EH (cell line): ENCODE measurements around the gene STK17A.
A peak's percentile ranks its signal among the peaks of the same experiment; 100 is the strongest.

Experiments
- DNase-seq: peaks from one replicate; pipeline ENCODE4 v3.0.0-alpha.2; 2015; ENCODE audit warnings: low read depth

Gene STK17A

DNA sequence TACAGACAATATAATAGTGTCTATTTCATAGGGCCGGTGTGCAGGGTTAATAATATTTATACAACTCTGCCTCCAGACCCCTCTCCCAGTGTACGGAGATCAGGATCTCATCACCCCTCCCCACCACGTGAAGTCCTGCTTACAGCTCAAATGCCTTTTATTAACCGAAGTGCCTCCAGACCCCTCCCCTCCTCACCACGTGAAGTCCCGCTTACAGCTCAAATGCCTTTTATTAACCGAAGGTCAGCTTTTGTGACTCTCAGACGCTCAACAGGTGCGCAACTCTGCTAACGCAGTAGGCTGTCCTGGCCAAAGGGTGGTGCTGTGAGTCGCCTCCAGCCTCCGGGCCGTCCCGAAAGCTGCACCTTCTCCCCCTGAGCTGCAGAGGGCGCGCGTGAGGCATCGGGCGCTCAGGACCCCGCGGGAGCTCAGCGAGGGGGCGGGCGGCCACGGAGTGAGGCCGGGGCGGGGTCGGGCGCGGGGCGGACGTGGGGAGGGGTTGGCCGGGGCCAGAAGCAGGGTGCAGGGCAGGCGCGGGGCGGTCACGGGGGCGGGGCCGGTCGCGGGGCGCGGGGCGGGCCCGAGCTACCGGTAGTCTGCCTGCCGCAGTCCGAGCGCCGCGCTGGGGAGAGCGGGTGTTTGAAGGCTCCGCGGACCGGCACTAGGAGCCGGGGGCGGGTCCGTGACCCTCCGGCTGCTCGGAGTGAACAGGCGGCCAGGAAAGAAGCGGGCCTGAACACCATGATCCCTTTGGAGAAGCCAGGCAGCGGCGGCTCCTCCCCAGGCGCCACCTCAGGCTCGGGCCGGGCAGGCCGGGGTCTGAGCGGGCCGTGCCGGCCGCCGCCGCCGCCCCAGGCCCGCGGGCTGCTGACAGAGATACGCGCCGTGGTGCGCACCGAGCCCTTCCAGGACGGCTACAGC is at the start of gene STK17A:
Gene STK17A, plus strand, starts transcription at position 606 of the 921 bp plus-strand sequence. Its CDS starts 136 bp downstream, at position 742.
- peak; percentile 89 for DNase-seq

DNA sequence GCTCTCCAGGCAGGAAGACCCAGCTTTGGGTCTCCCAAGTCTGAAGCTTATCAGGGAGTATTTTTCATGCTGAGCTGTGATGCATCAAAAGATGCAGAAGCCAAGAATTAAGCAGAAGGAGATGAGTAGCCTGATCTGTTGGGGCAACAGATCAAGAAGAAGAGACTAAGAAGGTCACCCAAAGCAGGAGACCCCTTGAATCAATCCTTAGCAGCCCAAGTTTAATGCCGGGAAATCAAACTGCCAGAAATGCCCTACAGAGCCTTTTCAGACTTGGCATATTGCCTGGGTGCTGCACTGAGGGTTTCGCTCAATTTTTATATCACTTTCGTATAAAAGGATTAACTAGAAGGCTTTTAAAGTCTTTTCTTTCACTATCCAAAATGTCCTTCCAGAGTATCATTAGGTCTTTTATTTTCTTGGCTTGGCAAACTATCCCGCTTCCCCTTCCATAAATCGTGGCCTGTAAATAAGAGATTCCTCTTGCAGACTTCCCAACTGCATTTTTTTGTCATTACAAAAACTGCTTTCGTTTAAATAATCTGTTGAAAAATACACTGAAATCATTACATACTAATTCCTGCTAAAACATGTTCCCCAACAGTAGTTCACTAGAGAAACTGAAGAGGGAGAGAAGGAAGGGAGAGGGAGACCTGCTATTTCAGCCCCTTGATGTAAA is 49.0 kb upstream of the STK17A start:
- peak; percentile 79 for DNase-seq

DNA sequence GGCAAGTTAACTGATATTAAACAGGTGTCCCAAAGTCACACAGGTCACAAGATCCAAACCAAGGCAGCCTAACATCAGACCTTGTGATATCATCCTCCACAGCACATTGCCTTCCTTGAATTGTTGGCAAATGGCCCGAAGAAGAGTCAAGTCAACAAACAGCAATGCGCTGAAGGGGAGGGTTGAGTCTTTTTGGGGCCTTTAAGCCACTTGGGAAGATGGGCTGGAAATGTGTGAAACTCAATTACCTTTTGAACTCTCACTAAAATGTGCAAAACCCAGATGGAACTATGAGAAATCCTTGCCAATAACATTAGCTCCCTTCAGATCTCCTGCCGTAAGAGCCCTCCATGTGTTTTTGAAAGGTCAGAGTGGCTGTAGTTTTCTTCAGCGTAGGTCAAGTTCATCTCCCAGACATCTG is 47.9 kb upstream of the STK17A start:
- DNase-seq: peak; percentile 70

DNA sequence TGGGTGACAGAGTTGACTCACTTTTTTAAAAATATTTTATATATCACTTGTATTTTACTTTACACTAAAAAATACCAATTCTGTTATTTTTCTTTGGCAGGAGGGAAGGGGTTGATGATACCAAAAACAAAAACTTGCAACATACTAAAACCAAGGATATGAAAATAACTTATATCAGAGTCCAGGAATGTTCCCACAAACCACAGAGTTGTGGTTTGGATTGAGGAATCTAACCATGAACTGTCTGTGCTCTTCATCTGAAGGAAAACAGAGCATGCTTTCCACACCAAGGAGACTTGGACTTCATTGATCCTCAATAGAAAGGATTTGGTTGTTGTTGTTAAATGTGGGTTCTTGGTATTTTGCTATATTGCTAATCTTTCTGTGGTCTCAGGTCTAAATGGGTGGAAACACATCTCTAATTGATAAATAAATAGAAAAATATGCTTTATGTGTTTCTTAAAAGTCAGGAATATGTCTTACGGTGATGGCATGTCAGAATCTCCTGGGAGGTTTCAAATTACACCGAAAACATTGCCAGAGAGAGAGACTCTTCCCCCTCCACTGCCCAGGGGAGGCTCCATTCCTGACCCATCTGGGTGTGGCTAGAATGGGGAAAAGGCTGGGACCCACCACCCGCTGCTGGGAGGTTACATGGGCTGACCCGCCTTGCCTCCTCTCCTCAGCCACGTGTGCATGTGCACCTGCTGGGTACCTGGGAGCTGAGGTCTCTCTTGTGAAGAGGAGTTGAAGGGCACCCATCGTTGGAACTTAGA is 46.9 kb upstream of the STK17A start:
- peak; percentile 92 for DNase-seq

DNA sequence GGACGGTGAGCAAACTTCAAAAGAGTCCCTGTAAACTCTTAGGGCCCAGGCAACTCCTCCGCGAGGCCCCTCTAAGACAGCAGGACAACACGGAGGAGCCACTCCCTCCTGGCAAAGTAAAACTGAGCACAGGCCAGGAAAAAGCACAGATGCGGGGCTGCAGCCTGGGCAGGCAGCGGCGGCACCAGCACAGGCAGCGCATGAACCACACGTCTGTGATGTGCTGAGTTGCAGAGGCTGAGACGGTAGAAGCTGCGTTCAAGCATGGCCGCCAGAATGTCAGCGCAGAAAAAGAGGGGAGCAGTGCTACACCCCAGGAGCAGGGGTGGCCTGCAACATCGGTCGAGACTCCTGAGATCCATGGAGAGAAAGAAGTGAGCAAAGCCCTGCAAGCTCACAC is 46.1 kb upstream of the STK17A start:
- no peak for DNase-seq

DNA sequence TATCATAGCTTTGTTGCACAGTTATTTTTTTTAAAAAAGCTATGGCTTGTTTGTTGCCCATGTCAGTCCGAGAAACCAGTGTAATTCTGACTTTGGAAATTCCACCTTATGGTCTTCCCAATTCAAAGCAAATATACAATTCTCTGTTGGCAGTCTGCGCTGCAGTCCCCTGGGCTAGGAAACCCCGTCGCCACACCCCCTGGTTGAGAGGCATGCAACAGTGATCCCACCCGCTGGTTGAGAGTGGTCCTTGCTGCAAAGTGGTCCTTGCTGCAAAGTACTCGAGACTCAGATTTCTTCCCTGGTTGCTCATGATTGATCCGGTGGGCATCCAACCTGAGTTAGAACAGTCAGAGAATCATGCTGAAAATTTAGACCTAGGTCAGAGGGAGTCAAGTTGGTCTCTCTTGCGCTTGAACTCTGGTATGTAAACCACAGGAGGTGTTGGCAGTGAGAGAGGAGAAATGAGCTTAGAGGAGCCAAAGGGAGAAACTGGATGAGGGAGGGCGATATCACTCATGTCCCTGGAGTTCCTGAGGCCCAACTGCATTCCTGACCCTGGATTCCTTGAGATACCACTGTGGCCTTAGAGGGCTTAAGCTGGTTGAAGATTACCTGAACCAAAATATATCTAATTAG is 45.0 kb upstream of the STK17A start:
- peak; percentile 23 for DNase-seq

DNA sequence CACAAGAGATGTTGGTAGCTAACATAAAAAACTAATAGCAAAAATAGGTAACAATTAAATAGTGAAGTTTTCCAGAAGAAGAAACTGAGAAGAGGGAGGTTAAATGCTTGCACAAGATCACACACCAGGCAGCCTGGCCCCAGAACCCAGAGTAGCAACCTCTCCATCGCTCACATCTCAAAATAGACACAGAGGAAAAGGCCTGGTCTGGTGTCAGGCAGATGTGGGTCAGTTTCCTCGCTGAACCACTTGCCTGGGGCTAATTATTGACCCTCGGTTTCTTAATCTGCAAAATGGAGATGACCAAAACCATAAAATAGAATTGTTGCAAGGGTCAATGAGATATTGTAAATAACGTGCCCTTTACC is 44.5 kb upstream of the STK17A start:
- DNase-seq: no peak

DNA sequence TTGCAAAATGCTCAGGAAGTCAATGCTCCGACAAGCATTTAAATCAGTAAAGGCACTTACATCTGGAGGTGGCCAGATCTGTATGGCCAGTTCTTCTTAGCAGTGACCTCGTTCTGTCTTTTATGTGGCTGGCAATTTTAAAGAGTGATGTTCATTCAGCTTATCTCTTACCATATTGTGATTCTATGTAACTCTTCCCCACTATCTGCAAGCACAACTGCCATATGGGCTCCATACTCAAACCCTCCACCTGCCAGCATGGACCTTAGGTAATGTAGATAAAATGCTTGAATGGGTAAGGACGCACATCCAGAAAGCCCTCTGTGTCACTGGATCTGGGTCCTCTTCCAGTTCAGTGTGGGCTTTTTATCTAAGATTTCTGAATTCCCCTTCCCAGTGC is 42.4 kb upstream of the STK17A start:
- DNase-seq: no peak

DNA sequence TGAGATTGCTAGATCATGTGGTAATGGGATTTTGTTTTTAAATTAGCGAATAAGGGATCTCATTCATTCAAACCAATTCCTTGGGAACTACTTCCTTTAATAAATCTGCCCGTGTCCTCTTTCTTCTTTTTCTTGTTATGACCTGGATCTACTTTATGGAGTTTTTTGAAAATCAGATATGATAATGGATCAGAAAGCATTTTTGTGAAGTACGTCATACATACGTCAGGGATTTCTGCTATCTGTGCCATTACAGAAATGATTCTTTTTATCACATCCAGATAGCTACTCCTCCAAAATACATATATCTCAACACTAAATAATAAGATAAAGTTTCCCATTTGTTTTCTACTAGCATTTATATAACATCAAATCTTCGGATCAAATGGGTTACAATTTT is 40.2 kb upstream of the STK17A start:
- DNase-seq: no peak

DNA sequence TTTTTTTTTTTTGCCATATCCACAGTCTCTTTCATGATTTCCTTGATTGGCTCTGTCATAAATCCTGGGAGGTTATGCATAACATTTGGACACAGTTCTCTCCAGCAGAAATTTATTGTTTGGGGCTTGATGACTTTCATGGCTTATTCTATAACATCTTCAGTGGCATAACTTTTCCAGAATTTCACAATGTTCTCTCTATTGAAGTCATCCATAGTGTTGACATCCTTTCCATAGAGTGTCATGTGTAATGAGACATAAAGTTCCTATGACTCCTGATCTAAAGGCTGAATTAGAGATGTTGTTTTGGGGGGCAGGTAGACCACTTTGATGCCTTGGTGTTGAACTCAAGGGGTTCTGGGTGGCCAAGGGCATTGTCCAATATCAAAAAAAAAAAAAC is 36.7 kb upstream of the STK17A start:
- DNase-seq: no peak

DNA sequence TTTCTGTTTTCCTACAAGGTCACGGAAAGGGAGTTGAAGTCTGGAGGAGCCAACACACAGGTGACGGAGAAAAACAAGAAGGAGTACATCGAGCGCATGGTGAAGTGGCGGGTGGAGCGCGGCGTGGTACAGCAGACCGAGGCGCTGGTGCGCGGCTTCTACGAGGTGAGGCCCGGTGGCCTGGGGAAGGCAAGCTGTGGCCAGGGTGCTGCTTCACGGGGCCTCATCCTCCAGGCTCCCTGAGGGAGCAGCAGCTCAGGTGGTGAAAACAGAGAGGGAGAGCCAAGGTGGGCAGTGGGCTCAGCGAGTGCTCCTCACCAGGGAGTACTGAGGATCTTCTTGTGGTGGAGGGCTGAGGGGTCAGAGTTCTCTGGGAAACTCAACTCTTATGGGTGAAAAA is 32.5 kb upstream of the STK17A start:
- DNase-seq: no peak

DNA sequence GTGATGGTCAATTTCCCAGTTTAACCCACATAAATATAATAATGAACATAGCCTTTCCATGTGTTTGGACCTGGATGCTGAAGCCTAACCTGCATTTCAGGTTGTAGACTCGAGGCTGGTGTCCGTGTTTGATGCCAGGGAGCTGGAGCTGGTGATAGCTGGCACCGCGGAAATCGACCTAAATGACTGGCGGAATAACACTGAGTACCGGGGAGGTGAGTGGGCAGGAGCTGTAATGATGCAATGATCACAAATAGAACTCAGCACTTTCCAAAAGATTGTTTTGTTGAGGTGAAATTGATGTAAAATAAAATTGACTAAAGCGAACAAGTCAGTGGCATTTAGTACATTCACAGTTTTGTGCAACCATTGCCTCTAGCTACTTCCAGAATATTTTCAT is 30.8 kb upstream of the STK17A start:
- no peak for DNase-seq

DNA sequence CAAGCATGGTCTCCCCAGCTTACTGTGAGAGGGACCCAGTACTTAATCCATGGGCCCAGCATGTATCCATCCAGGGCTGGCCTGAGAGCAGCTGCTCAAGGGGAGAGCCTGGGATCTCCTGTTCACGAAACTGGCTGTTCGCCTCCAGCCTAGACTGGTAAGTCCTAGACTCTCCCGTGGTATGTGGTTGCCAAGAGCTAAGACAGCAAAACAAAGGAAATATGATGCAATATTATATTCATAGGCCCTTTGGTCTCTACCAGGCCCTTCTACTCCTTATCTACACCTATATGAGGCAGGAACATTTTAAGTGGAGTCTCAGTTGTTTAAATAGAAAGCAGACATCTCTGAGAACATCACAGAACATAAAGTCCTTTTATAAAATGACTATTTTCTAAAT is 28.9 kb upstream of the STK17A start:
- DNase-seq: peak; percentile 31

DNA sequence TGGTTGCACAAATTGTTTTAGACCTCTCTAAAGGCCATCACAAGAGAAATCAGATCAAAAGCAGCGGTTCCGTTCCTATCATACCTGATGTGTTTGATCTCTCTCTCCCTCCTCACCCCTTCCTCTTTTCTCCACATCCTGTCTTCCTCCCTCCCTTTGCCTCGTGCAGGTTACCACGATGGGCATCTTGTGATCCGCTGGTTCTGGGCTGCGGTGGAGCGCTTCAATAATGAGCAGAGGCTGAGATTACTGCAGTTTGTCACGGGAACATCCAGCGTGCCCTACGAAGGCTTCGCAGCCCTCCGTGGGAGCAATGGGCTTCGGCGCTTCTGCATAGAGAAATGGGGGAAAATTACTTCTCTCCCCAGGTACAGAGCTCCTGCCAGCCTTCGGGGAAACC is 28.5 kb upstream of the STK17A start:
- DNase-seq: no peak

DNA sequence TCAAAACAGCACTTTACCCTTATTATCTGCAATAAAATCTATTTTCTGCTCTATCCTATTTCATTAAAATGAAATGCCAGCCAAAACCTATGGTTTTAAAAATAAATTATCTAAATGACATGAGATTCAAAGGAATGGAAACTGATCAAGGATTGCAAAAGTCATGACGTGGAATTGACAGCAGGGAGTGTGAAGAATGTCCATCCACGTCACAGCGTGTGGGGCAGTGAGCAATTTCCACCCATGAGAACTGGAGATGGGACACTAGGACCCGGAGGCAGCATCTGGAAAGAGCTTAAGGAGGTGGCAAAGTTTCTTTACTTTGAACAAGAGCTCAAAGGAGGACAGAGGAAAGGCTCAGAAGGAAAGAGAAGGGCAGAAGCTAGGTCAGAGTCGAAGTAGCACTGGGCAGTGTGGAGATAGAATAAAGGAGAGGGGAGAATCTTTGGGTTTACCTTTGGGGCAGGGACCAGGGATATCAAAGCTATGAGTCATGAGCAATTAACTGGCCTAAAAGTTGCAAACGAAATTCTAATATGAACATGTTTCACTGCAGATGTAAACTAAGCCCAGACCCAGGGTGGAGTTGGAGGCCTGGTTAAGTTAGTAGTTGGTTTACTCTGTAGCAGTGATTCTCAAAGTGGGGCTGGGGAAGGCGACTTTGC is 24.9 kb upstream of the STK17A start:
- DNase-seq: no peak

DNA sequence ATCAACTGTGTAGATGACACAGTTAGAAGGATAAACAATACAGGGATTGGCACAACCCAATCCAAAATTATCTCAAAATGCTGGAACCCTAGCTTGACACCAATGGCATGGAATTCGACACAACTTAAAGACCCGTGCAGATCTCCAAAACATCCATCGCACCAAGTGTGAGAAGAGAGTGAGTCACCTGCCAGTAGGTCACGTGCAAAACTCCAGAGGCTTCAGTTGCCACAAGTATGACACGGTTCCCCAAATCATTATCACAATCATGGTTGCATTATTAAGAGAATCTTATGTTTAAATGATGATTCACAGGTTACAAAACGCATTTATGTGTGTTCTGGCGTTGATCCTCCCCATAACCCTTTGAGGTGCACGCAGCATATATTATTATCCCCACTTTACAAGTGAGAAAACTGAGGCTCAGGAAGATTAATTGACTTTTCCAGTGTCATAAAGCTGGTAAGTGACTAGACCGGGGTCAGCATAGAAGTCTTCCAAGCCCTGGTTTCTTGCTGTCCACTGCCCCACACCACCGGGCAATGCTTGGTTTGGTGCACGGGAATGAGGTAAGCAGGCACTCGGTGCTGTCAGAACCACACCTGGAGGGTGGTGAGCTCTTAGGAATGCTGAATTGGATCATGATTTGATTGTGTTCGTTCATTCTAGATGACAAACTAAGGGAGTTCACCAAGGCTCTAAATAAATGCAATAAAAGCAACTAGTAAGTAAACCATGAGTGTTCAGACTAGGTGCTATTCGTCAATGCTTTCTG is 23.6 kb upstream of the STK17A start:
- DNase-seq: no peak

DNA sequence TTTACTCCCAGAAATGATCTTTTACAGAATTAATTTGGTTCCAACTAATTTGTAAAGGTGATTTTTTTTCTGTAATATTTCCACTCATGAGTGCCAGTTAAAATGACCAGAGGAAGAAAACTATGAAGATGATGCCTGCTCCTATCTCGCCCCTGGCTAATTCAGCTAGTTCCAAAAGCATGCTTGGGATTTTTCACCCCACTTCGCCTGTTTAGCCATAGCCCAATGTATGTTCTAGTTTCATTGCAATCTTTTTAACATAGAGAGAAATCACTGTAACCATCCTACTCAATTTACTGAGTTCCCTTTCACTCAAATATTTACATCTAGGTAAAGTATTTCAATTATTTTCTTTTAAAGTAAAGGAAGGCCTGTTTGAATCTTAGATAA is 23.0 kb upstream of the STK17A start:
- DNase-seq: no peak

DNA sequence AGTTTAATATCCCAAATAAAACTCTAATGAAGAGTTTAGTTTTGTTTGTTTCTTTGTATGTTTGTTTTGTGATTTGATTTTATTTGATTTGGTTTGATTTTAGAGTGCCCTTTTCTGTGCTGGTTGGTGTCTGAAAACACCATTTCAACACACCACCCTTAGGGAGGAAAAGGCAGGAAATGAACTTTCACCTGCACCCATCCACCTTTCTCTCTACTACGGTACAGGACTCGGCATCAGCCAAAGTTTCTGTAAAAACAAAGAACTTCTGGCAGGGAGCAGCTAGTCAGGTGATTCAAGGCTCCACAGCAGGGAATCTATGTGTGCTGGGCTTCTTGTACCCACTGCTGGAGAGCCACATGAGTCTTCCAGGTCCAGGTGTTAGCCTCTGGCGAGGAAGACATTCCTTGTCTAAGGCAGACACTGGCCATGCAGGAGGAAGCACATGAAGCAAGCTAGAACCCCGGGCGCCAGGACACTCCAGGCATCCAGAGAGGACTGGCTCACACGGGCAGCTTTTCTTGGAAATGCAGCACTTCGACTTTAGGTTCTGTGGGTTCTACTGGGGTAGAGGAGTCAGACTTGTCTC is 22.1 kb upstream of the STK17A start:
- no peak for DNase-seq

DNA sequence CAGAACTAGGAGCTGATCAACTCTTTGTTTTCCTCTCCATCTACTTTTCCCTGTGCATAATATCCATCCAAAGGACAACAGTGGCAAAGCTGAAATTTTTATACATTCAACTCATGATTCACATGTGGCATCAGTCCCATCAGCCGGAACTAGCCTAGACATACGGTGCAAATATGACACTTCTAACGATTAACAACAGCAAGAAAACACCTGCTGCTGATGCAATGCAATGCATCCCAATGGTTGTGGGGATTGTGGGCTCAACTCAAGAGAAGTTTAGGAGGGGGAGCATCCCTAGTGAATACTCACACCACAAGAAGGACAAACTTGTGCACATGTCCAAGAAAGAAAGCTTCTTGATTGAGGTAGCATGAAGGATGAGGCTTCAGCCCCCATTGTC is 20.5 kb upstream of the STK17A start:
- DNase-seq: no peak

DNA sequence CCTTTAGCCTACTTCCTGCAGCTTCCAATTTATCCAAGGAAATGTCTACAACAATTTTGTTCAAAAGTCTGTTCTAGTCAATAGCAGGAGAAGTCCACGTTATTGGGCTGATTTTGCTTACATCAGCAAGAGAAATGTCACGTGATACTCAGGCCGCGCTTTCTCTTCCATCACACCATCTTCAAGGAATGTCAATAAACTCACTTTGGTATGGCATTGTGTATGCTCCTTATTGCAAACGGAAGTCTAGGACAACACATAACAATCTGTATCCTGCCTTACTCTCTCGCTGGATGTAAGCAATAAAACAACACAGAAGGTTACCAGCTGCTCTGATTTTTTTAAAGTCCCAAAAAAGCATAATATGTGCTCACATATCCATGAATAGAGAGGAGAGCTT is 17.1 kb upstream of the STK17A start:
- peak; percentile 65 for DNase-seq

DNA sequence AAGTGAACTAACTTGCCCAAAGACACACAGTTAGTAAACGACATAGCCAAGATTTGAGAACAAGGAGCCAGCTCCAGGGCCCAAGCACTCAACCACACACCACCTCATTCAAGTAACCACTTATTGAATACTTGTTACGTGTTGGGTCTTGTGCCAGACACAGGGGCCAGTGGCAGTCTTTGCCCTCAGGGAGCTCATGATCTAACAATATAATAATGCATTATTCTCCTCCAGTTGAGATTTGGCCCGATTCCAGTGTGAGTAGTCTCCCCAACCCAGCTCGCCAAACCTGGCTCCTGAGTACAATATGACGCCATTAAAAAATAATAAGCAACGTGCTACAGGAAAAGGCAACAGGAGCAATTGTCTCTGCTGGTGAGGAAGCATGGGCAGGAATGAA is 14.4 kb upstream of the STK17A start:
- DNase-seq: peak; percentile 66
